RPMI8226 (cell line): ENCODE results near the gene FIGNL2.
"Not testable (repeated sequence)": the region's sequence is repeated elsewhere in the genome, so short reads cannot be mapped to it uniquely, and the experiment has no call there.

ENCODE experiments used
- DNase-seq: peaks from one replicate; pipeline ENCODE4 v3.0.0-alpha.2; 2015

Gene FIGNL2

GRCh38 chr12:51814311-51815088 lies 34.0 kb downstream of the FIGNL2 start:
- peak; percentile 75 for DNase-seq

DNA sequence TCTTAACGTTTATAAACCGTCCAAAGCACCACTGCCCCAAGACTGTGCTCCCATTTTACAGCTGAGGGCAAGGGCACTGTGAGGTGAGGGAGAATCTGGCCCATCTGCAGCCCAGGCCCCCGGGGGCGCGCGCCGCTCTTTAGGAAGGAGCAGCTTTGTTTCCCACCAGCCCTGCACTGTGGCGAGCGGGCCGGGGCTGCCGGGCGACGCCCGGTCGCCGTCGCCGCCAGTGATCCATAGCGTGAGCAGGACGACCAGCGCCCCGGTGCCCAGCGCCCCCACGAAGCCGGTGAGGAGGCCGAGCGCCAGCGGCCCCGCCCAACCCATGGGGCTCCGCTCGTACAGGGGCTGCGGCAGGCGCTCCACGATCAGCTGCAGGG lies 34.6 kb downstream of the FIGNL2 start:
- DNase-seq = no peak

- DNase-seq = no peak
Measured at GRCh38 chr12:51812871-51813270, 35.6 kb downstream of the FIGNL2 start.

DNA sequence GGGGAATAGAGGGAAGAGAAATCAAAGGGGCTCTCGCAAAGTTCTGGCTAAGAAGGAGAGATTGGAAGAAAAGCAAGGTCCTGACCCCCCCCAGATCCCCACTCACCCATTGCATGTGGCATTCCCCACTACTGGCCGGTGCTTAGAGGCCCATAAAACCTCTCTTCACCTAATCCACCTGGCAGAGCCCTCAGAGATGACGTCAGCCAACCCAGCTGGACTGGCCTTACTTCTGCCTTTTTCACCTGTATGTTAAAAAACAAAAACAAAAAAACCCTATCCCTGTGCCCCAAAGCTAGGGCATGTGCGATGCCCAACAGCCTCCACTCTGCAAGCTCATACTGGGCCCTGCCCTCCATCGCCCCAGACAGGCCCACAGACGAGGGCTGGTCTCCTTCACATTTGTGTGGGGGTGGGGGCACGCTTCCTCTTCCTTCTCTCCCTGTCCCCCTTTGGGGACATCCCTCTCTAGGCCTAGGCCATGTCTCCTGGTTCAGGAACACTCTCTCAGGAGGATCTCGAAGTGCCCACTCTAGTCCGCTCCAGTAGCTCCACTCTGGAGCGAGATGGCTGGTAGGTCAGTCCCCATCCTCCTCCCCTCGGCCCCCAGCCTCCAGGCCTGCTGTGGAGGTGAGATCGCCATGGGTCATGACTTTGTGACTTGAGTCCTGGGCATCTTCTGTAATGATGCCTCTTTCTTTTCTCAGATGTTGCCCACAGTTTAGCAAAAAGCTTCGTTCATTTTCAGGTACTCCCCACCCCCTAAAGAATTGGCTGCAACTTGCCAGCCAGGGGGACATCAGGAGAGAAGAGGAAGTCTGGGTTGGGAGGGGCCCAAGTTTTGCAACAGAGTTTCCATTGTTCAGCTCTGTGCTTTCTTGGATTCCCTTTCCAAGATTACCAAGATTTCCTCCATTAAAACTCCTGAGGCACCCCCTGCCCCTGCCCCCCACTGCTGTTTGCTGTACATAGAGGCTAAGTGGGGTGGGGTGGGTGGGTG lies 37.0 kb downstream of the FIGNL2 start:
- peak; percentile 37 for DNase-seq

DNA sequence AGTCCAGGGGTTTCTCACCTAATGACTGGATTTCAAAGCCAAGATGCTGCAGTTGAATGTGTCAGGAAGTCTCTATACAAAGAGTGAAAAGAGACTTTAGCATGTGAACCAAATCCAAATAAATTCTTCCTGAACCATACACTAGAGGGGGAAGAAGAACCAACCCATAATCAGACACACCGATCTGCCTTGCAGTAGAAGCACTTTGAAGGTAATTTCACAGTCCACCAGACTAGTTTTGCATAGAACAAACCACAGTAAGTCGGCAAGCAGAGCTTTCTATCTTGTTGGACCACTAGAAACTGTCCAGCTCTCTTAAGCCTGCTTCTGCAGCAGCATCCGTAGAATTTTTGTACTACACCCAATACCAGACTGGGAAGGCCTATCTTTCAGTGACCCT lies 39.3 kb downstream of the FIGNL2 start:
- no peak for DNase-seq

- no peak for DNase-seq
Measured at GRCh38 chr12:51806896-51807295, 41.6 kb downstream of the FIGNL2 start.

- DNase-seq = no peak
Measured at GRCh38 chr12:51801027-51801426, 47.5 kb downstream of the FIGNL2 start.

DNA sequence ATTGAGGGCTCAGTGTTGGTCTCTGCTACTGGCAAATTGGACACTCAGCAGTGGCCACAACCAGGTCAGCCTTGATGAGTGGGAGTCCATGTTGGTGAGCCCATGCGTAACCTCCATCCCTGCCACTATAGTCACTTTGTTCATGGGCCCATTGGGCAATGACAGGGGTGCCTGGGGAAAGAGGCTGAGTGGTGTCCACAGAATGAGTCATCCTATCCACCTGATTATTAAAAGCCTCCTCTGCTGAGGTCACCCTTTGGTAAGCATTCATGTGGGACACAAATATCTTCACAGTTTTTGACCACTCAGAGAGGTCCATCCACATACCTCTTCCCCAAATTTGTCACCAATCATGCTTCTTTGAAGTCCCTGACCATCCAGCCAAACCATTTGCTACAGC lies 50.0 kb downstream of the FIGNL2 start:
- no peak for DNase-seq

- DNase-seq = not testable (repeated sequence)
Measured at GRCh38 chr12:51798051-51798450, 50.5 kb downstream of the FIGNL2 start.

DNA sequence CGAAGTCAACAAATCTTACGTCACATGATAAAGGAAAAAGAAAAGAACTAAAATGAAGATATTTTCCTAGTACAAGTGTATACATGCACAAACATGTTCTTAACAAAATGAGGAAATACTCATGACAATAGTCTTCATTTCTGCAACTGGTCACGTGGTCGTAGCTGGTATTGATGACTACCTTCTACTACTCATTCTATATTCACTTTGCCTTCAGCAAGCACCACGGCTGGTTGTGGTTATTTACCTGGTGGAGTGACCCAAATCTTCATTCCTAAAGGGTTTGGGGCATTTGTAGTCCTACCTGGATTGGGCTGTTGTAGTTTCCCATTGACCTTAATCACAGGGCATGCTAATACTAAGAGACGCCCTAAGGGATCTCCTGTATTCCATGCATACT lies 51.2 kb downstream of the FIGNL2 start:
- no peak for DNase-seq

GRCh38 chr12:51793201-51793600 lies 55.3 kb downstream of the FIGNL2 start:
- no peak for DNase-seq

GRCh38 chr12:51792417-51792816 lies 56.1 kb downstream of the FIGNL2 start:
- DNase-seq = no peak

DNA sequence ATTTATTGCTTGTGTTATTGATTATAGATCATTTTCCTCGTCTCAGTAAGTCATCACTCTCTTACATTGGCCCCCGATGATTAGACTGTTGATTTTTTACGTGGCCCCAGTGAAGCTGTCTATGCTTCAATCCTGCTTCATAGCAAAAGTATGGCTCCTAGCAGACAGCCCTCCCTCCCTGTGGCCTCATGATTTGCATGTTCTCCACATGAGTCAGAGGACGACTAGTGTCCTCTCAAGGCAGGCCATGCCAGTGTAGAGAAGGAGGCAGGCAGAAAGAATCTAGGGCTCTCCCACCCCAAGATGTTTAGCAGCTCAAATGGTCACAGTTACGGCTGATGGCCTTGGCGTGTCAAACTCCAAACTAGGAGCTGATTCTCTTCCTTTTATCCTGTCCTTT lies 59.6 kb downstream of the FIGNL2 start:
- DNase-seq = no peak

DNA sequence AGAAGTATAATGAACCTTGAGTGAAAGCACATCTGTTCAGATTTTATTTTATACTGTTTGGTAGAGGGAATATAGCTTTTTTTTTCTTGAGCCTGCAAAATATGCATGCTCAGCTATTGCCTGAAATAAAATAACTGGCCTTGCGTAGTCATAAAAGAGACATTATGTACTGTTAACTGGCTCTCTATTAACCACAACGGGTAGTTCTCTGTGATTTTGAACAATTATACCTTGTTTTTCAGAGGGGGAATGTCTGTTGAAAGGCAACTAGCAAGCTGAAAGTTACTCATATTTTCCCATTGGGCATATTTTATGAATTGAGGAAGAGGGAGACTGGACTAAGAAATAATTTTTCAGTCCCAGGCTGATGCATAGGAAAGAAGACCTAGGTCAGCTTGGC lies 62.6 kb downstream of the FIGNL2 start:
- no peak for DNase-seq

GRCh38 chr12:51784688-51785087 lies 63.8 kb downstream of the FIGNL2 start:
- DNase-seq = no peak

GRCh38 chr12:51779876-51780275 lies 68.6 kb downstream of the FIGNL2 start:
- no peak for DNase-seq

- no peak for DNase-seq
Measured at GRCh38 chr12:51777973-51778372, 70.5 kb downstream of the FIGNL2 start.

GRCh38 chr12:51777457-51777856 lies 71.1 kb downstream of the FIGNL2 start:
- no peak for DNase-seq

DNA sequence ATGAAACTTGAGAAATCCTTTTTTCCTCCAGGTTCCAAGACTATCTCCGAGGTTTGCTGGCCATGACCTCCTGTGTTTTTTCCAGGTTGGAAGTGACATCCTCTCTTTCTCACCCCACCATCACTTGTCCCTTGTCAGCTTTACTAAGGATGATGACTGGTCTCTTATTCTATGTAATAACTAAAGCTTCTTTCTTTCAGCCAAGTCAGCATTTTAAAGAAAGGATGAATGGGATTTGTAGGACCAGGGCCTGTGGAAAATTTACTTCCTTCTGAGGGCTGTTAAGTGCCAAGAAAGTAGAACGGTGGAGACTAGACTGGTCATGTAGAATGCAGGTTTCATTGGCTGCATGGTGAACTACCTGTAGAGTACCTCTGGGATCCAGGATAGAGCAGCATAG lies 73.6 kb downstream of the FIGNL2 start:
- no peak for DNase-seq

- DNase-seq = no peak
Measured at GRCh38 chr12:51773145-51773869, 75.2 kb downstream of the FIGNL2 start.

- DNase-seq = no peak
Measured at GRCh38 chr12:51771008-51771407, 77.5 kb downstream of the FIGNL2 start.
